GM20000 (cell line): ENCODE measurements around the gene PDE6G.

Source experiments
- DNase-seq: peaks from one replicate; pipeline ENCODE4 v3.0.0; 2012; ENCODE audit warnings: low spot score
- TF ChIP-seq, protein P1 (sequence below): IDR thresholded peaks from 2 replicates; pipeline ENCODE4 v1.5.1; 2012; ENCODE audit warnings: mild to moderate bottlenecking, control low read depth; ENCODE audit errors: extremely low read depth, missing control alignments

PDE6G gene

DNA sequence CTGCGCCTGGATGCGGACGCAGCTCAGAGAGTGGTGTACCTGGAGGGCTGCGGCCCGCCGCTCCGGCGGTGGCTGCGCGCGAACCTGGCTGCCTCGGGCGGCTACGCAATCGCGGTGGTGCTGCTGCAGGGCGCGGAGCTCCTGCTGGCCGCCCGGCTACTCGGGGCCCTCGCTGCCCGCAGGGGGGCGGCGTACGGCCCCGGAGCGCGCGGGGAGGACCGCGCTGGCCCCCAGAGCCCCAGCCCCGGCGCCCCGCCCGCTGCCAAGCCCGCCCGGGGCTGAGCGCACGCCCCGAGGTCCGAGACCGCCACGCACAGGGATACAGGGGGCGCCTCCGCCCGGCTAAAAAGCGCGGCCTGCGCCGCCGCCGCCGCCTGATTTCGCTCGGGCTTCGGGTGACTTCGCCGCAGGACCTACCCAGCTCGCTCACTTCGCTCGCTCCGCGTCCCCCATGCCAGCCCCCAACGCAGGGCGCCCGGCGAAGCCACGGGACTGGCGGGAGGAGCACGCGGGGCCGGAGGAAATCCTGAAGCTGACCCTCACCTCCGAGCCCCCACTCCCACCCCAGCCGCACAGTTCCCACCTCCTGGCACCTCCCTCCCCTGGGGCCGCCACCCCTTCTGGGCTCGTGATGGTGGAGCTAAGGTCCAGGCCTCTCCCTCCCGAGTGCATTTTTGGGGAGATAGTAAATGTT lies 8.2 kb downstream of the PDE6G start:
- TF ChIP-seq, protein P1, sequence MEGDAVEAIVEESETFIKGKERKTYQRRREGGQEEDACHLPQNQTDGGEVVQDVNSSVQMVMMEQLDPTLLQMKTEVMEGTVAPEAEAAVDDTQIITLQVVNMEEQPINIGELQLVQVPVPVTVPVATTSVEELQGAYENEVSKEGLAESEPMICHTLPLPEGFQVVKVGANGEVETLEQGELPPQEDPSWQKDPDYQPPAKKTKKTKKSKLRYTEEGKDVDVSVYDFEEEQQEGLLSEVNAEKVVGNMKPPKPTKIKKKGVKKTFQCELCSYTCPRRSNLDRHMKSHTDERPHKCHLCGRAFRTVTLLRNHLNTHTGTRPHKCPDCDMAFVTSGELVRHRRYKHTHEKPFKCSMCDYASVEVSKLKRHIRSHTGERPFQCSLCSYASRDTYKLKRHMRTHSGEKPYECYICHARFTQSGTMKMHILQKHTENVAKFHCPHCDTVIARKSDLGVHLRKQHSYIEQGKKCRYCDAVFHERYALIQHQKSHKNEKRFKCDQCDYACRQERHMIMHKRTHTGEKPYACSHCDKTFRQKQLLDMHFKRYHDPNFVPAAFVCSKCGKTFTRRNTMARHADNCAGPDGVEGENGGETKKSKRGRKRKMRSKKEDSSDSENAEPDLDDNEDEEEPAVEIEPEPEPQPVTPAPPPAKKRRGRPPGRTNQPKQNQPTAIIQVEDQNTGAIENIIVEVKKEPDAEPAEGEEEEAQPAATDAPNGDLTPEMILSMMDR = no peak

DNA sequence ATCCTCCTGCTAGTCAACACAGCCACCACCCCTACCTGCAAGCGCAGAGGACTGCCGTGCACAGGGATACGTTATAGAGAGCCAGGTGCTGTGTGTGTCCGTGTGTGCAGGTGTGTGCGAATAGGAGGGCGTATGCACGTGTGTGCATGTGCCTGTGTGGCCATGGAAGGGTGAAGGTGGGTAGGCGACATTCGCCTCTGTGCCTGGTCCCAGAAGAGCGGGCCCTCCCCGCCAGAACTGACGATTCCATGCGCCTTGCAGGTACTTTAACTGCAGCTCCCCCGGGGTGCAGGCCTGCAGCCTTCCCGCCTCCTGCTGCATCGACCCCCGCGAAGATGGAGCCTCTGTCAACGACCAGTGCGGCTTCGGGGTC lies 8.7 kb downstream of the PDE6G start:
- TF ChIP-seq, protein P1 = no peak
- DNase-seq = peak; percentile 10

More for the DNA sequence above, 8.2 kb downstream of the PDE6G start:
- DNase-seq = no peak

DNA sequence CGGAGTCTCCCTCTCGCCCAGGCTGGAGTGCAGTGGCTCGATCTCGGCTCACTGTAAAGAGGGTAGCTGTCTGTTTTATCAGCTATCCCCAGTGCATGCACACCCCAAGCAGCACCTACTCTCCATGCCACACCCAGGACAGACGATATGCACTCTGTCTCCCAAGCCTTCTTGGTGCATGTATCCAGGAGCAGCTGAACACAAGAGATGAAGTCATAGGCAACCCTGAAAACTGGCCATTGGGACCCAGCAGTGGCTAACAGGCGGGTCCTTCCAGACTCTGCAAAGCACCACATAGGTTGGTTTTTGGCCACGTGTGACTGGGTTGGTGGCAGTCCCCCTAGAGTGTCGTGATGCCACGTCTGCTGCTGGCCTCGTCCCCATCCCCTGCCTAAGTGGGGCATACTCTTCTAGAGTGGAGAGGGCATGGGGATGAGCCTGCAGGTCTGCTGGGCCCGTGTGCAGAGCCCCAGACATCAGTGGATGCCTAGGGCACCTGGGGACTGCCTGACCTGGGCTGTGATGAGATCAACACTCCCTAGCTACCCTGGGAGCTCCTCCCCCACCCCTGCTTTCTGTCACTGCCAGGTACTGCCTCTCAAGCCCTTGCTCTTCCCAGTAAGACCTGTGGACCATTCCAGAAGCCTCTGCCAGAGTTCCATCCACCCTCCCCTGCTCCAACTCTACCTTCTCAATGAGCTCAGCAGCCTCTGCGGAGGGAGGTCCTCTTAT lies 9.3 kb downstream of the PDE6G start:
- TF ChIP-seq, protein P1 = no peak
- DNase-seq = peak; percentile 31

DNA sequence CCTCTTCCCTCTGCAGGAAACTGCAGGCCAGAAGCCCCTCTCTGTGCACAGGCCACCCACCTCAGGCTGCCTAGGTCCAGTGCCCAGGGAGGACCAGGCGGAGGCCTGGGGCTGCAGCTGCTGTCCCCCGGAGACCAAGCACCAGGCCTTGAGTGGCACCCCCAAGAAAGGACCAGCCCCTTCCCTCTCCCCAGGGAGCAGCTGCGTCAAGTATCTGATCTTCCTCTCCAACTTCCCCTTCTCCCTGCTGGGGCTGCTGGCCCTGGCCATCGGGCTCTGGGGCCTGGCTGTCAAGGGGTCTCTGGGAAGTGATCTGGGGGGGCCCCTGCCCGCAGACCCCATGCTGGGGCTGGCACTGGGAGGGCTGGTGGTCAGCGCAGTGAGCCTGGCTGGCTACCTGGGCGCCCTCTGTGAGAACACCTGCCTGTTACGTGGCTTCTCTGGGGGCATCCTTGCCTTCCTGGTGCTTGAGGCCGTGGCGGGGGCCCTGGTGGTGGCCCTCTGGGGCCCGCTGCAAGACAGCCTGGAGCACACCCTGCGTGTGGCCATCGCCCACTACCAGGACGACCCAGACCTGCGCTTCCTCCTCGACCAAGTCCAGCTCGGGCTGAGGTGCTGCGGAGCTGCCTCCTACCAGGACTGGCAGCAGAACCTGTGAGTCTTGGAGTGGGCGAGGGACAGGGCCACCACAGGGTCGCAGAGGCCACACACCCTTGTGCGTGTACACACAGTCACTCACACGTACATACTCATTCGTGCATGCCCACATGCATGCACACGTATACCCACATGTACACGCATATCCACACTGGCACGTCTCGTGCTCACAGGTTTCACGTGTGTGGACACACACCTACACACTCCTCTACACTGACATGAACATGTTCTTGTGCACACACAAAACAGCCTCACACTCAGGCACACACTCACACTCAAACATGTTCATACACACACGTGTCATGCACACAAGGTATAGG lies 11.1 kb downstream of the PDE6G start:
- TF ChIP-seq, protein P1 = no peak
- DNase-seq = no peak

DNA sequence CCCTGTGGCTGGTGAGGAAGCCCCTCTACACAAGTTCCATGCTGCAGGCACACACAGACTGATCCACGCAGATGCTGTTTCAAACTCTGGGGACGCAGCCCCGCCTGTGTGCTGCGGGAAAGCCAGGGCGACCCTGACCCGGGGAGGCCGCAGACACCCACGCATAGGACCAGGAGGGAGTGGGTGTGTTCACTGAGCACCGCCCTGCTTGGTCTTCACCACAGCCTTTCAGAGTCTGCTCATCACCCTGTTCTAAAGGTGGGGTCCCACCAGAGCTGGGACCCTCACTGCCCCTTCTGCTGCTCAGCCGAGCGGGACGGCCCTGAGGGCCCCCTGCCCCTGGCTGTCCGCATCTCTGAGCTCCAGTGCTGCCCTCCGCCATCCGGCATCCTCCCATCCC lies 11.8 kb downstream of the PDE6G start:
- TF ChIP-seq, protein P1 = no peak
- DNase-seq = no peak

DNA sequence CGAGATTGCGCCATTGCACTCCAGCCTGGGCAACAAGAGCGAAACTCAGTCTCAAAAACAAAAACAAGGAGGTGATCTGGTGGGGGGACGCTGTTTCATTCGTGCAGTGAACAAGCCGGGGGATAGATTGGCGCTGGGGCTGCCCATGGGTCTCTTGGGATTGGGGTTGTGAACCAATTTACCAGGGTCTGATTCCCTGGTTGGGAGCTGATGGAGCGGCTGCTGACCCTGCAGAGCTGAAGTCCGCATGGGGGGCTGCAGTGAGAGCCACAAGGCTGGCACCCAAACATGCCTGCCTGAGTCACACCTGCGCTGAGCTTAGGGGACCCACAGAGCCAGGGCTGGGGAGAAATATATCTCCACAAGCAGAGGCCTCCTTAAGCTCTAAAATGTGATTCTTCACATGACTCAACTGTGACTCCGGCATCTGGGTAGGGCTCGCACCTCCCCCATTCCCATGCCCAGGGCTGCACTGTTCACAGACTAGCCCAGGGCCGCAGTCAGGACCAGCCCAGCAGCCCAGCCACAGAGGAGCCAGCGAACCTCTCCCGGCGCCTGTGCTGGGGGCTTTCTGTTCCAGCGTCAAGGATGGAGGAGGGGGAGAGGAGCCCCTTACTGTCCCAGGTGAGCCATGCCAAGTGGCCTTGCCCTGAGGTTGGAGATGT lies 14.4 kb downstream of the PDE6G start:
- TF ChIP-seq, protein P1 = no peak
- DNase-seq = no peak
